NB4 (cell line): Measurements from ENCODE around the gene ATG9B.

Experiments used
- CTCF ChIP-seq: IDR thresholded peaks from one replicate; pipeline ENCODE4 v1.5.1; 2012; ENCODE audit warnings: low read depth, low read length
- MAX ChIP-seq: IDR thresholded peaks from 2 replicates; pipeline ENCODE4 v1.6.1; 2011; ENCODE audit warnings: low read depth, low read length
- POLR2A ChIP-seq: IDR thresholded peaks from 2 replicates; pipeline ENCODE4 v1.6.1; 2011; ENCODE audit warnings: mild to moderate bottlenecking; ENCODE audit not compliant: insufficient read length; ENCODE audit errors: extremely low read depth

GRCh38 chr7:150994141-150994837 lies 30.0 kb downstream of the ATG9B start:
- no peak for TF ChIP-seq CTCF
- peak; percentile 84 for TF ChIP-seq MAX
- peak; percentile 34 for TF ChIP-seq POLR2A
